GM18873 (cell line): ENCODE results near the gene ASL.
"Not testable (repeated sequence)": the region's sequence is repeated elsewhere in the genome, so short reads cannot be mapped to it uniquely, and the experiment has no call there.

Source experiments
- ATAC-seq: cut with Tn5 transposase; IDR thresholded peaks from one replicate; pipeline ENCODE4 v1.9.1; 2021; ENCODE audit warnings: mild to moderate bottlenecking, moderate library complexity, moderate number of reproducible peaks; ENCODE audit not compliant: unreplicated experiment, low FRiP score

ASL gene

GRCh38 chr7:66075590-66076461 lies at the start of gene ASL:
ASL (plus strand) TSS chr7:66075819; CDS start chr7:66076082, 263 bp downstream.
- peak; percentile 95 for ATAC-seq

- not testable (repeated sequence) for ATAC-seq
Observed at GRCh38 chr7:66028342-66028741, 47.3 kb upstream of the ASL start.

- no peak for ATAC-seq
Observed at GRCh38 chr7:66033471-66034385, 41.9 kb upstream of the ASL start.

GRCh38 chr7:66034436-66035010 lies 41.1 kb upstream of the ASL start:
- not testable (repeated sequence) for ATAC-seq

GRCh38 chr7:66036382-66036781 lies 39.2 kb upstream of the ASL start:
- ATAC-seq = no peak

GRCh38 chr7:66036788-66037187 lies 38.8 kb upstream of the ASL start:
- ATAC-seq = no peak

GRCh38 chr7:66039094-66039670 lies 36.4 kb upstream of the ASL start:
- peak; percentile 44 for ATAC-seq

- ATAC-seq = no peak
Observed at GRCh38 chr7:66043681-66044497, 31.7 kb upstream of the ASL start.

- not testable (repeated sequence) for ATAC-seq
Observed at GRCh38 chr7:66044498-66044854, 31.1 kb upstream of the ASL start.

- no peak for ATAC-seq
Observed at GRCh38 chr7:66047426-66047825, 28.2 kb upstream of the ASL start.

- ATAC-seq = not testable (repeated sequence)
Observed at GRCh38 chr7:66049886-66050285, 25.7 kb upstream of the ASL start.

- no peak for ATAC-seq
Observed at GRCh38 chr7:66050337-66050957, 25.2 kb upstream of the ASL start.

GRCh38 chr7:66050990-66051448 lies 24.6 kb upstream of the ASL start:
- ATAC-seq = no peak

- no peak for ATAC-seq
Observed at GRCh38 chr7:66052447-66052846, 23.2 kb upstream of the ASL start.

GRCh38 chr7:66054063-66054462 lies 21.6 kb upstream of the ASL start:
- ATAC-seq = no peak

GRCh38 chr7:66055321-66055956 lies 20.2 kb upstream of the ASL start:
- peak; percentile 79 for ATAC-seq

- ATAC-seq = no peak
Observed at GRCh38 chr7:66060796-66061195, 14.8 kb upstream of the ASL start.

- no peak for ATAC-seq
Observed at GRCh38 chr7:66069732-66070131, 5.9 kb upstream of the ASL start.

- no peak for ATAC-seq
Observed at GRCh38 chr7:66070222-66070621, 5.4 kb upstream of the ASL start.
